Measurements from ENCODE around the gene ABTB2. TPM values are rescaled to one million over a fixed set of nuclear protein-coding genes. Genes with fewer than 3 reads are reported as not detected.

Gene ABTB2
- total and polyA plus RNA-seq, 10 of the 15 experiments (the other 5 are each of a cell fraction or from before 2014, with no cell fraction given): 0.13 to 2.1 (median 0.72) TPM

DNA sequence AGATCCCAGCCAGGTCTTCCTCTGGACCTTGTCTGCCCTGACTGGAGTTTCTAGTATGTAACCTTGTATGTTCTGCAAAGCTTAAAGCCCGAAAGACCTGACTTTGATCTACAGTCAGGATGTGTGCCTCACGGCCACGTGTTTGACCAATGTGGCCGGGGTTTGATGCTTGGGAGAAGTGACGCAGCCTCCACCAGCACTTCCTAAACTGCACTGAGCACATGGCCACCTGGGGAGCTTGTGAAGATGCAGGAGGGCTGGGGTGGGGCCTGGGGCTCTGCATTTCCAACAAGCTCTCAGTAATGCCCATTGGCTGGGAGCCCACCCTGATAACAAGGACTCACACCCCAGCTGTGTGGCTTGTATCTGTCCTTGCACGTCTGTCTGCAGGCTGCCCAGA is 199.1 kb downstream of the ABTB2 start:
- ChIA-PET POLR2A (no interaction called here), RAD21 (ENCODE audit: unreplicated experiment) (interaction anchor here (0.6 kb wide), 1 partner anchor 119 kb away, joined by 3 read pairs; no protein-coding TSS in a partner anchor), CTCF (interaction anchor here (1.1 kb wide), 1 partner anchor 301 kb away, joined by 3 read pairs; no protein-coding TSS in a partner anchor), SMC1A (ENCODE audit: uncharacterized antibody, unreplicated experiment) (interaction anchor here (0.6 to 1.7 kb wide), 4 partner anchors 10 to 386 kb away, joined by 3 to 5 read pairs (median 3); no protein-coding TSS in a partner anchor)
- peaks cover 13% of the 10 kb centered on the region for H3K4me1 ChIP-seq (ENCODE audit: control insufficient read depth, insufficient read depth, low read length)
- H3K9ac ChIP-seq (ENCODE audit: control insufficient read depth, insufficient read depth, low read length): no peak overlapping the region
- no peaks in the 10 kb centered on the region for H3K27me3 ChIP-seq (replicated peaks in 1 of 2; ENCODE audit: control insufficient read depth in 2 of 2, insufficient read depth in 2 of 2, low read length in 1 of 2)
- H3K36me3 ChIP-seq (ENCODE audit: control insufficient read depth in 2 of 2, insufficient read depth in 2 of 2, low read length in 1 of 2): peaks cover 3% of the 10 kb centered on the region in 2 experiments; a peak in 2 of 4 replicates
- DNase-seq (ENCODE audit: low read depth, low spot score) (no peak), FAIRE-seq (no peak), ATAC-seq (no peak)
- no peaks in the 10 kb centered on the region for H4K20me1 ChIP-seq (ENCODE audit: control insufficient read depth, insufficient read depth)
- no peak overlapping the region for H3K27ac ChIP-seq (ENCODE audit: control insufficient read depth, insufficient read depth)
- H3K79me2 ChIP-seq (ENCODE audit: control insufficient read depth, insufficient read depth, low read length): no peaks in the 10 kb centered on the region
- no peak overlapping the region for H3K4me3 ChIP-seq
- 94% methylated on average over 6 of the region's 6 CpGs for WGBS (ENCODE audit: insufficient coverage, insufficient replicate concordance, low lambda C conversion rate, missing lambda C conversion rate)
- H2AFZ ChIP-seq (ENCODE audit: control insufficient read depth, low read depth, low read length): no peak overlapping the region
- H3K4me2 ChIP-seq (ENCODE audit: control insufficient read depth, insufficient read depth): no peak overlapping the region
- TF ChIP-seq ATF7 (IDR thresholded peaks at IDR 0.05; ENCODE audit: low read depth) (no peak), CREB1 (IDR thresholded peaks at IDR 0.05; ENCODE audit: low read depth) (0 out of 2 replicates have a peak, but pooled peaks have one; percentile 14)
- TF ChIP-seq, protein P1, sequence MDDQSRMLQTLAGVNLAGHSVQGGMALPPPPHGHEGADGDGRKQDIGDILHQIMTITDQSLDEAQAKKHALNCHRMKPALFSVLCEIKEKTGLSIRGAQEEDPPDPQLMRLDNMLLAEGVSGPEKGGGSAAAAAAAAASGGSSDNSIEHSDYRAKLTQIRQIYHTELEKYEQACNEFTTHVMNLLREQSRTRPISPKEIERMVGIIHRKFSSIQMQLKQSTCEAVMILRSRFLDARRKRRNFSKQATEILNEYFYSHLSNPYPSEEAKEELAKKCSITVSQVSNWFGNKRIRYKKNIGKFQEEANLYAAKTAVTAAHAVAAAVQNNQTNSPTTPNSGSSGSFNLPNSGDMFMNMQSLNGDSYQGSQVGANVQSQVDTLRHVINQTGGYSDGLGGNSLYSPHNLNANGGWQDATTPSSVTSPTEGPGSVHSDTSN (IDR thresholded peaks at IDR 0.05; ENCODE audit: insufficient replicate concordance, low read depth, low read length): no peak
- intact Hi-C loops (cut with micrococcal nuclease; ENCODE audit: unreplicated experiment) (no loop called here), in situ Hi-C loops (cut with MboI) (loop anchor here (25.0 kb wide), 1 partner anchor 329 kb away; no protein-coding TSS in a partner anchor)
- H3K9me3 ChIP-seq (replicated peaks; ENCODE audit: control insufficient read depth, insufficient read depth, low read length): no peaks in the 10 kb centered on the region
- BruUV-seq (replicated peaks): no TSS peak

- Histone ChIP-seq H3K79me2 (ENCODE audit: control insufficient read depth, insufficient read depth, low read length) (no peaks in the 10 kb centered on the region), H3K9ac (ENCODE audit: control insufficient read depth, insufficient read depth, low read length) (no peak overlapping the region), H2AFZ (ENCODE audit: control insufficient read depth, low read depth, low read length) (no peak overlapping the region), H3K4me1 (ENCODE audit: control insufficient read depth, insufficient read depth, low read length) (peaks cover 21% of the 10 kb centered on the region), H3K9me3 (replicated peaks; ENCODE audit: control insufficient read depth, insufficient read depth, low read length) (no peaks in the 10 kb centered on the region), H3K4me2 (ENCODE audit: control insufficient read depth, insufficient read depth) (no peak overlapping the region), H3K36me3 (ENCODE audit: control insufficient read depth in 2 of 2, insufficient read depth in 2 of 2, low read length in 1 of 2) (peaks cover 3% of the 10 kb centered on the region in 2 experiments; a peak in 2 of 4 replicates), H3K27me3 (replicated peaks in 1 of 2; ENCODE audit: control insufficient read depth in 2 of 2, insufficient read depth in 2 of 2, low read length in 1 of 2) (no peaks in the 10 kb centered on the region), H4K20me1 (ENCODE audit: control insufficient read depth, insufficient read depth) (no peaks in the 10 kb centered on the region), H3K27ac (ENCODE audit: control insufficient read depth, insufficient read depth) (no peak overlapping the region), H3K4me3 (no peak overlapping the region)
- SMC1A ChIA-PET (ENCODE audit: uncharacterized antibody, unreplicated experiment): no interaction called here
- 94% methylated on average over 9 of the region's 9 CpGs for WGBS (ENCODE audit: insufficient coverage, insufficient replicate concordance, low lambda C conversion rate, missing lambda C conversion rate)
- BruUV-seq (replicated peaks): no TSS peak
- no peak for DNase-seq (ENCODE audit: low read depth, low spot score)
- ATAC-seq: no peak
- RAD21 ChIA-PET (ENCODE audit: unreplicated experiment): no interaction called here
- FAIRE-seq: no peak
- CTCF ChIA-PET: interaction anchor here (0.6 kb wide), 1 partner anchor 464 kb away, joined by 3 read pairs; the partner anchor contains the start of gene EHF
- intact Hi-C loops (cut with micrococcal nuclease; ENCODE audit: unreplicated experiment) (no loop called here), in situ Hi-C loops (cut with MboI) (loop anchor here (25.0 kb wide), 1 partner anchor 330 kb away; no protein-coding TSS in a partner anchor)
- POLR2A ChIA-PET: interaction anchor here (0.5 kb wide), 1 partner anchor 16 kb away, joined by 4 read pairs; no protein-coding TSS in a partner anchor
- TF ChIP-seq TCF12 (IDR thresholded peaks at IDR 0.05; ENCODE audit: low read depth, low read length): no peak
- TF ChIP-seq, protein P2, sequence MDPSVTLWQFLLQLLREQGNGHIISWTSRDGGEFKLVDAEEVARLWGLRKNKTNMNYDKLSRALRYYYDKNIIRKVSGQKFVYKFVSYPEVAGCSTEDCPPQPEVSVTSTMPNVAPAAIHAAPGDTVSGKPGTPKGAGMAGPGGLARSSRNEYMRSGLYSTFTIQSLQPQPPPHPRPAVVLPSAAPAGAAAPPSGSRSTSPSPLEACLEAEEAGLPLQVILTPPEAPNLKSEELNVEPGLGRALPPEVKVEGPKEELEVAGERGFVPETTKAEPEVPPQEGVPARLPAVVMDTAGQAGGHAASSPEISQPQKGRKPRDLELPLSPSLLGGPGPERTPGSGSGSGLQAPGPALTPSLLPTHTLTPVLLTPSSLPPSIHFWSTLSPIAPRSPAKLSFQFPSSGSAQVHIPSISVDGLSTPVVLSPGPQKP (IDR thresholded peaks at IDR 0.05; ENCODE audit: low read depth, low read length): no peak
- TF ChIP-seq, protein P3, sequence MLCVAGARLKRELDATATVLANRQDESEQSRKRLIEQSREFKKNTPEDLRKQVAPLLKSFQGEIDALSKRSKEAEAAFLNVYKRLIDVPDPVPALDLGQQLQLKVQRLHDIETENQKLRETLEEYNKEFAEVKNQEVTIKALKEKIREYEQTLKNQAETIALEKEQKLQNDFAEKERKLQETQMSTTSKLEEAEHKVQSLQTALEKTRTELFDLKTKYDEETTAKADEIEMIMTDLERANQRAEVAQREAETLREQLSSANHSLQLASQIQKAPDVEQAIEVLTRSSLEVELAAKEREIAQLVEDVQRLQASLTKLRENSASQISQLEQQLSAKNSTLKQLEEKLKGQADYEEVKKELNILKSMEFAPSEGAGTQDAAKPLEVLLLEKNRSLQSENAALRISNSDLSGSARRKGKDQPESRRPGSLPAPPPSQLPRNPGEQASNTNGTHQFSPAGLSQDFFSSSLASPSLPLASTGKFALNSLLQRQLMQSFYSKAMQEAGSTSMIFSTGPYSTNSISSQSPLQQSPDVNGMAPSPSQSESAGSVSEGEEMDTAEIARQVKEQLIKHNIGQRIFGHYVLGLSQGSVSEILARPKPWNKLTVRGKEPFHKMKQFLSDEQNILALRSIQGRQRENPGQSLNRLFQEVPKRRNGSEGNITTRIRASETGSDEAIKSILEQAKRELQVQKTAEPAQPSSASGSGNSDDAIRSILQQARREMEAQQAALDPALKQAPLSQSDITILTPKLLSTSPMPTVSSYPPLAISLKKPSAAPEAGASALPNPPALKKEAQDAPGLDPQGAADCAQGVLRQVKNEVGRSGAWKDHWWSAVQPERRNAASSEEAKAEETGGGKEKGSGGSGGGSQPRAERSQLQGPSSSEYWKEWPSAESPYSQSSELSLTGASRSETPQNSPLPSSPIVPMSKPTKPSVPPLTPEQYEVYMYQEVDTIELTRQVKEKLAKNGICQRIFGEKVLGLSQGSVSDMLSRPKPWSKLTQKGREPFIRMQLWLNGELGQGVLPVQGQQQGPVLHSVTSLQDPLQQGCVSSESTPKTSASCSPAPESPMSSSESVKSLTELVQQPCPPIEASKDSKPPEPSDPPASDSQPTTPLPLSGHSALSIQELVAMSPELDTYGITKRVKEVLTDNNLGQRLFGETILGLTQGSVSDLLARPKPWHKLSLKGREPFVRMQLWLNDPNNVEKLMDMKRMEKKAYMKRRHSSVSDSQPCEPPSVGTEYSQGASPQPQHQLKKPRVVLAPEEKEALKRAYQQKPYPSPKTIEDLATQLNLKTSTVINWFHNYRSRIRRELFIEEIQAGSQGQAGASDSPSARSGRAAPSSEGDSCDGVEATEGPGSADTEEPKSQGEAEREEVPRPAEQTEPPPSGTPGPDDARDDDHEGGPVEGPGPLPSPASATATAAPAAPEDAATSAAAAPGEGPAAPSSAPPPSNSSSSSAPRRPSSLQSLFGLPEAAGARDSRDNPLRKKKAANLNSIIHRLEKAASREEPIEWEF (IDR thresholded peaks at IDR 0.05; ENCODE audit: insufficient replicate concordance, low read depth, low read length): no peak
- TF ChIP-seq MXI1 (IDR thresholded peaks at IDR 0.05; ENCODE audit: low read depth, low read length): no peak
- TF ChIP-seq RCOR1 (conservative IDR thresholded peaks at IDR 0.05; ENCODE audit: low read depth, low read length): no peak
- no peak for TF ChIP-seq SMAD5 (IDR thresholded peaks at IDR 0.05; ENCODE audit: low read depth)
Observed at GRCh38 chr11:34157163-34157562, 200.6 kb downstream of the ABTB2 start.
